ENCODE measurements around the gene ITIH5.

Gene ITIH5

GRCh38 chr10:7546385-7546967, 120.3 kb downstream of the ITIH5 start:
- no peak for DNase-seq

DNA sequence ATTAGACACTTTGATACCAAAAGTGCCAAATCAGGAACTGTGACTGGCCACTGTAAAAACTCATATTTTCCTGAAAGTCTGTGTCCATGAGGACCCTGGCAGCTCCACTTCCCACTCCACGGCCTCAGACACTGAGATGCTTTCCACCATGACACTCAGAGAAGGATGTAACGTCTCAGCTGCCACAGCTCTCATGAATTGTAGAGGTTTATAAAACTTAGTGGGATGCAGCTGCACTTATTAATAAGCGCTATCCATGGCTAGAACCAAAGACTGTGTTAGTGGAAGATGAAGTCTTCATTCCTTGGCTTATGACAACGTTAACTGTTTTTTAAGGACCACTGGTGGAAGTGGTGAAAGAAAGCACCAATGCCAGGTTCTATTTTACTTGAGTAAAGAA, 121.0 kb downstream of the ITIH5 start:
- no peak for DNase-seq

- no peak for DNase-seq
Measured at GRCh38 chr10:7545261-7545660, 121.5 kb downstream of the ITIH5 start.

DNA sequence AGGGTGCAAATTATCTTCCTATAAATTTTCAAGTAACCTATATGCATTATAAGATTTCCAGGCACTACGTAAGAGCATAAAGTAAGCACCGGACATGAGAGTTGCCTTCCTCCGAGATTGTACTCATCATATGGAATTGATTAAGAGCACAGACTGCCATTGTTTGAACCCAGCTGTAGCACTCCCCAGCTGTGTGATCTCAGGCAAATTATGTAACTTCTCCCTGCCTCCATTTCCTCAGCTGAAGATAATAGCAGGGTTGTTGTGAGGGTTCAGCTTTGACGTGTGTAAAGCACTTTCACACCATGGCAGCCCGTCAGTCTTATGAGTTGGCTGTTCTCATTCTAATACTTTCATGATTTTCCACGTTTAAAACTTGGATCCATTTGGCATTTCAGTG, 122.6 kb downstream of the ITIH5 start:
- no peak for DNase-seq

DNA sequence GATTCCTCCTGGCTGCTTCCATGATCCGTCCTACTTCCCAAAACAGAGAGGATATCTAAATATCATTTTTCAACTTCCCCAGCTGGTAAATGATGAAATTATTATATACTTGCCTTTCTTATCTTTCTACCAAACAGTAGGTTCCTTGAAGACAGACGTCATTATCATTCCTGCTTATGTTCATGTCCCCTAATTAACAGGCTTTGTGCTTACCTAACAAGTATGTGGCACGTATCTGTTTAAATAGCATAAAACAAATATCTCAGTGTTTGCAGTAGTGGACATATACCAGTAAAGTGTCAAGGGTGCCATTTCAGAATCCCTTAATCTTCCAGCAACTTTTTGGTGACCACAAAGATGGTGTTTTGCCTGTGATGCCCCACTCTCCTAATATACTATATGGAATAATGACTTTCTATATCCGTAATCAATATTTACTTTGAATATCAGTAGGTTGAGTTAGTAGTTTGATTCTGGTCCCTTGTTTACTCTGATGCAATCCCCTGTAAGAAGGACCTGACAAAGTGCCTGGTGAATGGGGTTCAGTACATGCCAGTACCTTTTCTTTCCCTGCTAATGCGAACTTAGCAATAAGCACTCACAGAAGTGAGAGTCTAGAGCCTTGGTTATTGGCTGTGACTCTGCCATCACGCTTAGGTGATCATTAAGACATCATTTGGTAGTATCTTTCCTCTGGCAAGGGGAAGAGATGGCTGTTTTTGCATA, 124.4 kb downstream of the ITIH5 start:
- no peak for DNase-seq

DNA sequence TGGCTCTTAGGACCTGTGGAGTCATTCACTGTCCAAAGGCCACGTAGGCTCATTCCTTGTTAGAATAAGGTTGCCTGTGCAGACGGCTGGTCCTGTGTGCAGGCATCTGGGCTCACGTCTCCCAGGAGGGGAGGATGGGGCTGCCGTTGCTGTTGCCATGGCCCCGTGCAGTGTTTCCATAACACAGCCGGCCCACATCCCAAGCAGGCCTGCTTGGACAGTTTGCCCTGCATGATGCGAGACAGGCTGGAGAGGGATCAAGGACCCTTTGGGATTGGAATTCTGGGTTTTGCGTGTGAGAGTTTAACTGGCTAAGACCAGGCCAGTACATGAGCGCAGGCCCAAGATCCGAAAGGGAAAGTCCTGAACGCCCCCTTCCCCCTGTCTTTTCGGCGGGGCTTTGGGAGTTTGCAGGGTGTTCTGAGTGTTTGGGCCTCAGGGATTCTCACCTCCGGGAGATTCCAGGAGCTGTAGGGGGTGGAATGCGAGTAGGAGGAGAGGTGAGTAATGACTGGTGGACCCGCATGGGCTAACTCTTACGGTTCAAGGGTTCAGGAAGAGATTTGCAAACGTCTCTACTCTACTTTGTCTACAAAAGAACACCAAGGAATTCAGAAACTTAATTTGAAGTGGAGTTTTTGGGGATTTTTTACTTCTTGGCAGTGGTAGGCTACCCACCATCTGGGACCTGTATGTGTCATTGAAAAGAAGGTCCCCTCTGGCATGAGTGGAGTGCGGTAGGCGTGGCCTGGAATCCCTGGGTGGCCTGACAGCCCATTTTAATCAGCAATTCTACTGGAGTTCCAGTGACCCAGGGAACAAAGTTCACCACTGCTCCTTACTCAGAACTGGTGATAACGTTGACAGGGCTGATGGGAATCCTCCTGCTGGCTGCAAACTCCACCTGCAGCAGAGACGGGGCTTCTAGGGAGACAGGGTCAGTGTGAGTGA, 125.4 kb downstream of the ITIH5 start:
- peak; percentile 42 for DNase-seq

- DNase-seq: no peak
Measured at GRCh38 chr10:7538970-7539654, 127.7 kb downstream of the ITIH5 start.

DNA sequence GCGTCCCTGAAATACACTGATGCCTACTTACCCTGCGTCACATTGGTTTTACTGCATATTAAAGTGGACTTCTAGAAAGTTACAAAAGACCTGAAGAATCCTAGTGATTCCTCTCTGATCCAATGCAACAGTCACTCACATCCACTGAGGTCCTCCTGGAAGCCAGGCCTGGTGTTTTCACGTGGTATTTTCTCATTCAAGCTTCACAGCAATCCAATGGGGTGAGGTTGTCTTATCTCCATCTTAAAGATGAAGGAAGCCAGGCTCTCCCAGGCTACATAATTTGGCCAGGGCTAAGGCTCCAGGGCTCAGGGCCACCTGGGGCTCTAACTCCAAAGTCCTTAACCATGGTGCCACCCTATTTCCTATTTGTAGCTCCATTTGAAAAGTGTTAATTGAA, 129.6 kb downstream of the ITIH5 start:
- DNase-seq: no peak

GRCh38 chr10:7534480-7534852, 132.3 kb downstream of the ITIH5 start:
- no peak for DNase-seq

- peak; percentile 38 for DNase-seq
Measured at GRCh38 chr10:7533657-7534479, 132.9 kb downstream of the ITIH5 start.

DNA sequence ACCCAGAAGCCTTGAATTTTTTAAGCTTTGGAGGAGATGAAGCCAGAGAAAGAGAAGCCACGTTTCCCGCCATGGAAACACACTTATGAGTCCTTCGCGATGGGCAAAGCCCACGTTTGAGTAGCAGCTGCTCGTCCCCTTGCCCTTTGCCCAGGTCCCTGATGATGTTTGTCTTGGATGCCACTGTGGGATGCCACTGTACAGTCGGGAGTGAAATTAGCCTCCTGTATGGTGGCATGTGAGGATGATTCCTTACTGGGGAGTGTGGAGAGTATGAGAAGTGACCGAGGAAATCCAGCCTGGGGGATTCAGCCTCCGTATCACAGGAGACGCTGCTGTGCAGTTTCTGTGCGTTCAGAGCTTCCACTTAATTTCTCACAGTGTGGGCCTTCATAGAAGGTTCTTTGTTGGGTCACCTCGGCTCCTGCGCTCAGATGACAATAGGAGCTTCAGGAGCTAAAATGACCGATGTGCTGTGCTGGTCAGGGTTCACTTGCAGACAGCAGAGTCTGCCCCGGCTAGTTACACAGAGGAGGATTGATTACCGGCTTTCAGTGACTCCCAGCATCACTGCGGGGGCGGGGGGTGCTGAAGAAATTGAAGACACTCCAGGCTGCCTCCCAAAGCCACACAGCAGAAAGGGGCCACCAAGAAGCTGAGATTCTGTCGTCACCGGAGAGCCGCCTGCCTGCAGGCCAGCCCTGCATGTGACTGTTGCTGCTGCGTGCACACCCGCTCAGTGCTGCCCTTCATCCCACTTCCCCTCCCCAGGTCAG, 133.9 kb downstream of the ITIH5 start:
- no peak for DNase-seq

- DNase-seq: peak; percentile 55
Measured at GRCh38 chr10:7529638-7530037, 137.1 kb downstream of the ITIH5 start.

DNA sequence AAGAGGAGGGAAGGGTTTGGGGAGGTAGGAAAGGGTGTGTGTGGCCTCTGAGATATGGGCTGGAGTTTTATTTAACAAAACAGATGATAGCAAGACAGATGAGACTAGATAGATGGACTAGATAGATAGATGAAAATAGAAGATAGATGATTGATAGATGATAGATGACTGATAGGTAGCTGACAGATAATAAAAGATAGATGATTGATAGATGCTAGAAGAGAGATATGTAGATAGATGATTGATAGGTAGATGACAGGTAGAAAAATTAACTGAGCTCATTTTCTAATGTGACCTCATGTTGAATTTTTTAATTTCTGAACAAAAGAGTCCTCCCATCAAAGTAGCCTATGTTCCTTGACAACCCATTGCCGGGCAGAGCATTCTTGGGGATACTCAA, 139.3 kb downstream of the ITIH5 start:
- DNase-seq: no peak

- no peak for DNase-seq
Measured at GRCh38 chr10:7526017-7526400, 140.8 kb downstream of the ITIH5 start.

DNA sequence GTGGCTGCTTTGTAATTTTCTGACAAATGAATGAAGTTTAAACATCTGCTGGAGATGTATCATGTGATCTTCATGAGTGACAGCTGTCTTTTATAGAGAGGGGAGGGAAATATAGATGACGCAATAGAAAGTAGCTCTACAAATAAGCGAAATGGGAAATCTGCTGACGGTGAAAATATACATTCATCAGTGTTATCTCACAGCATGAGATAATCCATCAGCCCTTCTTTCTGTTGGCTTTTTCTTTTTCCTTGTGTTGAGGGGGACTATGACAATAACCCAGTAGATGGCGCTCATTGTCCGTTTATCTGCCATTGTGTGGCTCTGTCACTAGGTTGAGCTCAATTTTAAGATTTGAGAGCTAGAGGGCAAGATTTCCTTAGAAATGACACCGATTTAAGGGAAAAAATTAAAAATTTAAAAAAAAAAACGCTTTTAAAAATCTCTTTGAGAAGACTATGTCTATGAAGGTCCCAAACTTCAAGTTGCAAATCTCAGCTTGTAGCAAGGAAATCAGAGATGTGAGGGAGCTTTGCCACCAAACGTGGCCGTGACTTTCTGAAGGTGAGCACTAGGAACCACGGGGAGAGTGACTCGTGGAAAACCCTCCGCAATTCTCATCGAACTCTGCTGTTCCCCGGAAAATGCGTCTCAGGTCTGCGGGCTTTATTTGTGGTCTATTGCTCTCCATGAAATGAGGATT, 141.3 kb downstream of the ITIH5 start:
- peak; percentile 75 for DNase-seq

DNA sequence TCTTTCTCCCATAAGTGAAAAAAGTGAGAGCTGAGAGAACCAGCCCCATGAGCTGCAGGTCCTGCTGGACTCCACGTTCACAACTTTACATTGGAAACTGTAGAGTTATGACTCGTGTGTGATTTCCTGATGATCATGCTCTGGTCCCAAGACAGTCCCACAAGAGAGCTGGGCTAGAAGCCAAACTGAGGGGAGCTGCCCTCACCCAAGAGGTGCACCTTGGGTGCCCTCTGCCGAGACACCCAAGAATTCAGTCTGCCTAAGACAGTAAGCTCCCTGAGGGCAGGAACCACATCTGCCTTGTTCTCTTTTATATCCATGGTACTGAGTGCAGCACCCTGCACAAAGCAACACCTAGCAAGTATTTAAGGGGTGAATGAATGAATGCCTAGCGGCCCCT, 143.1 kb downstream of the ITIH5 start:
- DNase-seq: no peak

GRCh38 chr10:7520507-7521485, 146.0 kb downstream of the ITIH5 start:
- no peak for DNase-seq

DNA sequence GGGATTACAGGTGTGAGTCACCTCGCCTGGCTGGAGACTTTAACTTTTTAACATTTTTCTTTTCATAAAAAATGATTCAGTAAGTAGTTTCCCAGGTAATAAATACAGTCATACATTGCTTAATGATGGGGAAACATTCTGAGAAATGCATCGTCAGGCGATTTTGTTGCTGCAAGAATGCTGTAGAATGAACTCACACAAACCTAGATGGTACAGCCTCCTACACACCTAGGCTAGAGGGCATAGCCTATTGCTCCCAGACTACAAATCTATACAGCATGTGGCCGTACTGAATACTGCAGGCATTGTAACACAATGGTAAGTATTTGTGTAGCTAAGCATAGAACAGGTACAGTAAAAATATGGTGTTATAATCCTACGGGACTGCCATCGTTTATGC, 147.4 kb downstream of the ITIH5 start:
- no peak for DNase-seq

DNA sequence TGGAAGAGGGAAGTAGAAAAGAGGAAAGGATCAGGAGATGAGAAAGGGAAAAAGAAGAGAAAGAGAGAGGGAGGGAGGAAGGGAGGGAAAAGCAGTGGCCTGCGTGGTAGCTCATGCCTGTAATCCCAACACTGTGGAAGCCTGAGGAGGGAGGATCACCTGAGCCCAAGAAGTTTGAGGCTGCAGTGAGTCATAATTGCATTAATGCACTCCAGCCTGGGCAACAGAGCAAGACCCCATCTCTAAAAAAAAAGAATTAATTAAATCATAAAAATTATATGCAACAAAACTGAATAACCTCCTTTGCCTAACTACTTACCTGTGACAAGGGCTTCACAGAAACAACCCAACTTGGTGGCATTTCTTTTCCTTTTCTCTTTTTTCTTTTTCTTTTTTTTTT, 148.1 kb downstream of the ITIH5 start:
- DNase-seq: no peak
